Smooth muscle cell (in vitro differentiated cells): ENCODE measurements around the gene UXS1. TPM values are rescaled to one million over a fixed set of nuclear protein-coding genes. Genes with fewer than 3 reads are reported as not detected.
"Not testable (repeated sequence)": the region's sequence is repeated elsewhere in the genome, so short reads cannot be mapped to it uniquely, and the experiment has no call there.

Source experiments
- DNase-seq: peaks from one replicate; lab custom pipeline; 2025; ENCODE audit not compliant: unreplicated experiment; lab: John Stamatoyannopoulos, UW
- H2AFZ ChIP-seq: fragments of 200-600 bp; sonication (generic); 2 replicates; pipeline ENCODE4 v1.6.0; 2016; ENCODE audit warnings: antibody characterized with exemption, low read depth, mild to moderate bottlenecking
- H3F3A ChIP-seq: fragments of 200-600 bp; sonication (generic); 2 replicates; pipeline ENCODE4 v1.6.0; 2017; ENCODE audit warnings: antibody characterized with exemption, low read depth
- H3K27ac ChIP-seq: fragments of 200-600 bp; sonication (generic); 2 replicates; pipeline ENCODE4 v1.5.1; 2016; ENCODE audit warnings: low read depth, mild to moderate bottlenecking
- H3K27me3 ChIP-seq: fragments of 200-600 bp; sonication (generic); 2 replicates; pipeline ENCODE4 v1.6.1; 2016; ENCODE audit warnings: low read depth, mild to moderate bottlenecking
- H3K36me3 ChIP-seq: fragments of 200-600 bp; sonication (generic); 2 replicates; pipeline ENCODE4 v1.5.1; 2016; ENCODE audit warnings: low read depth
- H3K4me1 ChIP-seq: fragments of 200-600 bp; sonication (generic); 2 replicates; pipeline ENCODE4 v1.5.1; 2016; ENCODE audit warnings: low read depth
- H3K4me2 ChIP-seq: fragments of 200-600 bp; sonication (generic); 2 replicates; pipeline ENCODE4 v1.6.0; 2016; ENCODE audit warnings: mild to moderate bottlenecking
- H3K4me3 ChIP-seq: fragments of 200-600 bp; sonication (generic); 2 replicates; pipeline ENCODE4 v1.5.1; 2016; ENCODE audit warnings: mild to moderate bottlenecking
- H3K79me2 ChIP-seq: fragments of 200-600 bp; sonication (generic); 2 replicates; pipeline ENCODE4 v1.6.0; 2016; ENCODE audit warnings: low read depth, mild to moderate bottlenecking
- H3K9ac ChIP-seq: fragments of 200-600 bp; sonication (generic); 2 replicates; pipeline ENCODE4 v1.6.0; 2016; ENCODE audit warnings: low read depth
- H3K9me3 ChIP-seq: fragments of 200-600 bp; sonication (generic); replicated peaks from 2 replicates; pipeline ENCODE4 v1.5.1; 2016; ENCODE audit warnings: low read depth
- H4K20me1 ChIP-seq: fragments of 200-600 bp; sonication (generic); 2 replicates; pipeline ENCODE4 v1.6.0; 2016; ENCODE audit warnings: low read depth
- WGBS: methylation state at CpG from one replicate; pipeline ENCODE4 v1.1.7; 2016; ENCODE audit warnings: low lambda C conversion rate; 5-methylcytosine and 5-hydroxymethylcytosine counted together
- polyA plus RNA-seq: library from polyadenylated mRNA; unstranded; fragments of >200 nt; fragmentation: Nextera tagmentation; extraction: Ambion mirVana; gene quantifications from 2 replicates; pipeline ENCODE4 v1.2.1, GENCODE V29; 2016
- total RNA-seq: library from RNA; depleted of rRNA; stranded (reverse); fragments of >200 nt; gene quantifications from 2 replicates; pipeline ENCODE4 v1.2.3, GENCODE V29; 2014
- TF ChIP-seq, protein P1 (sequence below): fragments of 200-600 bp; sonication (generic); IDR thresholded peaks from 2 replicates; pipeline ENCODE4 v1.5.1; 2017; ENCODE audit warnings: borderline replicate concordance, mild to moderate bottlenecking, antibody characterized with exemption; ENCODE audit not compliant: insufficient read depth, poor library complexity, severe bottlenecking

Gene UXS1
- total and polyA plus RNA-seq, 2 experiments from 2014 or later: 22.2 to 33.5 TPM

DNA sequence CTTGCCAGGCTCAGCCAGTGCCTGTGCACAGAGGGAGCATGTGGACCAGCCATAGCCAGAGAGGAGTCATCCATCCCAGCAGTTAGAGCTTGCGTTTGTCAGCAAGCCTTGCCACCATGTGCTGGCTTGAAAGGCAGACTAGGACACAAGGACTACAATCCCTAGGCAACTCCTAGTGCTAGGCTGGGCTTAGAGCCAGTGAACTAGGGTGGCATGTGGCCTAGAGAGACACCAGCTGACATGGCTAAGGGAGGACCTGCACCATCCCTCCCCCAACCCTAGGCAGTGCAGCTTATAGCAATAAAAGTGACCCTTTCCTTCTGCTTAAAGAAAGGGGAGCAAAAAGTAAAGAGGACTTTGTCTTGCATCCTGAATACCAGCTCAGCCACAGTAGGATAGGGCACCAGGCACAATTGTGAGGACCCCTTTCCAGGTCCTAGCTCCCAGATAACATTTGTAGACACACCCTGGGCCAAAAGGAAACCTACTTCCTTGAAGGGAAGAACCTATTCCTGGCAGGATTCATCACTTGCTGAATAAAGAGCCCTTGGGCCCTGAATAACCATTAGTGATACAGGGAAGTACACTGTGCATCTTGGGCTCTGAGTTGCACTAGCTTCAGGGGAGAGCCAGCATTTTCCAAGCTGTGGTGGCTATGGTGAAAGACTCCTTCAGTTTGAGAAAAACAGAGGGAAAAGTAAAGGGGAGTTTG lies 38.7 kb upstream of the UXS1 start:
- Histone ChIP-seq H3K9me3 (peaks cover 4% of the 10 kb centered on the region), H3K36me3 (no peaks in the 10 kb centered on the region), H3K4me2 (no peak overlapping the region), H3F3A (no peaks in the 10 kb centered on the region), H3K27ac (no peak overlapping the region), H3K4me3 (no peak overlapping the region), H2AFZ (no peak overlapping the region), H3K27me3 (no peaks in the 10 kb centered on the region), H3K4me1 (no peaks in the 10 kb centered on the region), H3K9ac (no peak overlapping the region), H4K20me1 (no peaks in the 10 kb centered on the region), H3K79me2 (no peaks in the 10 kb centered on the region)
- DNase-seq: no peak
- TF ChIP-seq, protein P1, sequence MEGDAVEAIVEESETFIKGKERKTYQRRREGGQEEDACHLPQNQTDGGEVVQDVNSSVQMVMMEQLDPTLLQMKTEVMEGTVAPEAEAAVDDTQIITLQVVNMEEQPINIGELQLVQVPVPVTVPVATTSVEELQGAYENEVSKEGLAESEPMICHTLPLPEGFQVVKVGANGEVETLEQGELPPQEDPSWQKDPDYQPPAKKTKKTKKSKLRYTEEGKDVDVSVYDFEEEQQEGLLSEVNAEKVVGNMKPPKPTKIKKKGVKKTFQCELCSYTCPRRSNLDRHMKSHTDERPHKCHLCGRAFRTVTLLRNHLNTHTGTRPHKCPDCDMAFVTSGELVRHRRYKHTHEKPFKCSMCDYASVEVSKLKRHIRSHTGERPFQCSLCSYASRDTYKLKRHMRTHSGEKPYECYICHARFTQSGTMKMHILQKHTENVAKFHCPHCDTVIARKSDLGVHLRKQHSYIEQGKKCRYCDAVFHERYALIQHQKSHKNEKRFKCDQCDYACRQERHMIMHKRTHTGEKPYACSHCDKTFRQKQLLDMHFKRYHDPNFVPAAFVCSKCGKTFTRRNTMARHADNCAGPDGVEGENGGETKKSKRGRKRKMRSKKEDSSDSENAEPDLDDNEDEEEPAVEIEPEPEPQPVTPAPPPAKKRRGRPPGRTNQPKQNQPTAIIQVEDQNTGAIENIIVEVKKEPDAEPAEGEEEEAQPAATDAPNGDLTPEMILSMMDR: no peak
- WGBS: 82% methylated on average over 1 of the region's 1 CpG

DNA sequence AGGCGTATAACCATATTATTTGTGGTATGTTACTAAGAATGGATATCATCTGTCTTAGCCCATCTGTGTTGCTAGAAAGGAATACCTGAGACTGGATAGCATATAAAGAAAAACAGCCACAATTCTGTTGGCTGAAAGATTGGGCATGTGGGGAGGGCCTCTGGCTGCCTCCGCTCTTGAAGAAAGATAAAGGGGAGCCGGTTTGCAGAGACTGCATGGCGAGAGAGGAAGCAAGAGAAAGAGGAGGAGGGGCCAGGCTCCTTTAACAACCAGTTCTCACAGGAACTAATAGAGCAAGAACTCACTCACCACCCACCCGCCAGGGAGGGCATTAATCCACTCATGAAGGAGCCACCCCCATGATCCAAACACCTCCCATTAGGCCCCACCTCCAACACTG lies 29.2 kb upstream of the UXS1 start:
- H3K4me1 ChIP-seq: peaks cover 4% of the 10 kb centered on the region
- H3K27me3 ChIP-seq: no peaks in the 10 kb centered on the region
- no peak overlapping the region for H3K4me3 ChIP-seq
- H3K9me3 ChIP-seq: no peaks in the 10 kb centered on the region
- no peak overlapping the region for H2AFZ ChIP-seq
- TF ChIP-seq, protein P1: no peak
- H3K4me2 ChIP-seq: no peak overlapping the region
- no peaks in the 10 kb centered on the region for H3K79me2 ChIP-seq
- DNase-seq: no peak
- H4K20me1 ChIP-seq: no peaks in the 10 kb centered on the region
- no peak overlapping the region for H3K27ac ChIP-seq
- no peaks in the 10 kb centered on the region for H3F3A ChIP-seq
- no peak overlapping the region for H3K9ac ChIP-seq
- no peaks in the 10 kb centered on the region for H3K36me3 ChIP-seq
- 81% methylated on average over 3 of the region's 5 CpGs for WGBS

DNA sequence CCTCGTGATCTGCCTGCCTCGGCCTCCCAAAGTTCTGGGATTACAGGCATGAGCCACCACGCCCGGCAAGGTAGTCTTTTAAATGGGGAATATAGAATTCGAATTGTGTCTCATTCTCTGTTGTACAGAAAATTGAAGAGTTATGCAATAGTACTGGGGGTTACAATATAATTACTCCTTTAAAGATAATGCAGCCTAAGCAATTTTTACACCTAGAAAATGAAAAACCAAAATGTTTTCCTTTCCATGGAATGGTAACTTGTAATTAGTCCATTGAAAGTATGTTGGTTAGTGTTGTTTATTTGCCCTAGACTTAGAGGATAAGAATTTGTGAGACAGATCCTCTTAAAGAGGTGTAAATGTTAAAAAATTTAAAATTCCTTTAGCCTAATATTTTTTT lies 28.0 kb upstream of the UXS1 start:
- not testable (repeated sequence) for H3K79me2 ChIP-seq, H3K9me3 ChIP-seq, H3K4me3 ChIP-seq, H3K27ac ChIP-seq, DNase-seq, H4K20me1 ChIP-seq, H3K4me2 ChIP-seq, H2AFZ ChIP-seq, H3F3A ChIP-seq, H3K36me3 ChIP-seq, H3K4me1 ChIP-seq, H3K27me3 ChIP-seq, H3K9ac ChIP-seq
- WGBS: 94% methylated on average over 5 of the region's 5 CpGs

- 81% methylated on average over 3 of the region's 3 CpGs for WGBS
- H4K20me1 ChIP-seq: no peaks in the 10 kb centered on the region
- DNase-seq: no peak
Observed at GRCh38 chr2:106219813-106220212, 25.7 kb upstream of the UXS1 start.

DNA sequence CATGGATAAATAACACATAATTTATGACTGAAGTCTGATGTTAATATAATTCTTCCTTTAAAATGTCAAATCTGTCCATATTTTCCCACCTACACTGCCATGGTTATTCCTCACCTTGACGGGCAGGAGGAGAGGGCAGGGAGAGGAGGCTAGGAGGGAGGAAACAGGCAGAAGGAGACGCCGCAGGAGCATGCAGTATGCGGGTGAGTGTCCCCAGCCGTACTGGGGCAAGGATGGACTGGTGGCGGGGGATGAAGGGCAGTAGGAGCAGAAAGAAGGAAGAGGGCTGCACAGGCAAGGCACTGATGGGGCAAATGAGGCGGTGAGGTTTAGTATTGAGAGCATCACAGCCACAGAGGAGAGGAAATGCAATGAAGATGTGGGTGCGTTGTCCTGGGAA lies 25.1 kb upstream of the UXS1 start:
- not testable (repeated sequence) for H3K79me2 ChIP-seq, H3F3A ChIP-seq, H3K9me3 ChIP-seq, H3K27me3 ChIP-seq, H3K36me3 ChIP-seq, H2AFZ ChIP-seq, H3K4me3 ChIP-seq, H4K20me1 ChIP-seq, H3K27ac ChIP-seq, H3K4me1 ChIP-seq, H3K9ac ChIP-seq, DNase-seq, H3K4me2 ChIP-seq
- 85% methylated on average over 7 of the region's 8 CpGs for WGBS

More at GRCh38 chr2:106219813-106220212, 25.7 kb upstream of the UXS1 start:
- Histone ChIP-seq H3K36me3 (no peaks in the 10 kb centered on the region), H3K9me3 (no peaks in the 10 kb centered on the region), H3F3A (no peaks in the 10 kb centered on the region), H3K27me3 (no peaks in the 10 kb centered on the region), H3K9ac (no peak overlapping the region), H3K79me2 (no peaks in the 10 kb centered on the region), H3K4me3 (no peak overlapping the region), H3K4me1 (peaks cover 4% of the 10 kb centered on the region), H2AFZ (no peak overlapping the region), H3K27ac (no peak overlapping the region), H3K4me2 (no peak overlapping the region)
- TF ChIP-seq, protein P1: no peak
